Activated CD4-positive, alpha-beta T cell treated with anti-CD3 and anti-CD28 coated beads for 36 hours (primary cell): ENCODE results near the gene DAB1. TPM values are rescaled to one million over a fixed set of nuclear protein-coding genes. Genes with fewer than 3 reads are reported as not detected.

Source experiments
- ATAC-seq: fragments of 200-7000 bp; cut with Tn5 transposase; one replicate; pipeline ENCODE4 v1.10.0; 2021; ENCODE audit warnings: mild to moderate bottlenecking, moderate library complexity
- CTCF ChIA-PET: fragments of 350-600 bp; sonication (Branson Sonifier 250); formaldehyde crosslinking; loops from one replicate; lab custom pipeline; 2021; ENCODE audit warnings: antibody characterized with exemption; lab: Charles Lee
- POLR2A ChIA-PET: fragments of 350-600 bp; sonication (Branson Sonifier 250); formaldehyde crosslinking; loops from one replicate; lab custom pipeline; 2021; ENCODE audit warnings: antibody characterized with exemption, inconsistent platforms; lab: Charles Lee
- DNase-seq: peaks from one replicate; pipeline ENCODE4 v3.0.0-alpha.2; 2020
- H3K27ac Mint-ChIP-seq: one replicate; pipeline ENCODE4 v1.8.0; 2021; ENCODE audit warnings: mixed read lengths
- H3K27me3 Mint-ChIP-seq: one replicate; pipeline ENCODE4 v1.8.0; 2021; ENCODE audit warnings: mixed read lengths
- H3K36me3 Mint-ChIP-seq: one replicate; pipeline ENCODE4 v1.8.0; 2021; ENCODE audit warnings: low read depth, mixed read lengths
- H3K4me1 Mint-ChIP-seq: one replicate; pipeline ENCODE4 v1.8.0; 2021; ENCODE audit warnings: mixed read lengths
- H3K4me3 Mint-ChIP-seq: one replicate; pipeline ENCODE4 v1.8.0; 2021; ENCODE audit warnings: mild to moderate bottlenecking, moderate library complexity, mixed read lengths
- H3K9me3 Mint-ChIP-seq: one replicate; pipeline ENCODE4 v1.8.0; 2021; ENCODE audit warnings: low read depth, mixed read lengths
- intact Hi-C, 2 experiments: fragments of 100-400 bp; cut with DNase I in 1 of 2; cut with micrococcal nuclease in 1 of 2; formaldehyde crosslinking; loops; one replicate each; pipeline versions ENCODE4 v1.14.2 to v1.15.1; 2022 to 2024; cut with DNase I, micrococcal nuclease
- total RNA-seq, 2 experiments: library from RNA; stranded (reverse); gene quantifications; one replicate each; pipeline ENCODE4 v1.2.3, GENCODE V29; 2021

DAB1 gene
- total RNA-seq, 2 experiments from 2014 or later, result 0.11 TPM; not detected in 1

DNA sequence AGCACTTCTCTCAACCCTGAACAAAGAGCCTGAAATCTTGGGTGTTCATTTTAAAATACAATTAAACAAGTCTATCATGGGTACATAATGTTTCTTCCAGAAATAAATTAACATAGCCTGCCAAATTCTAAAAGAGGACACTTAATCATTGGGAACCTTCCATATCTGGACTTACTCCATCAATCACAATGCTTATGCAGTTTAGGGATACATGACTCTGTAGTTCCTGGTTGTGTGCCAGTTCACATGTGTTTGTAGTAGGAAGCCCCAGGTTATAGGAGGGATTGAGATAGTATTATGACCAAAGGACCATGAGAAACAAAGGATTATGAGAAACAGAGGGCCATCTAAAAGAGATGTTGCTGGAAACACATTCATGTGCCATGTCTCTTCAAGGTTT lies 19.1 kb upstream of the DAB1 start:
- DNase-seq (no peak), ATAC-seq (no peak)
- no peaks in the 10 kb centered on the region for H3K9me3 Mint-ChIP-seq
- peaks cover 10% of the 10 kb centered on the region for H3K27me3 Mint-ChIP-seq
- H3K36me3 Mint-ChIP-seq, result no peaks in the 10 kb centered on the region
- H3K4me1 Mint-ChIP-seq, result no peaks in the 10 kb centered on the region
- ChIA-PET CTCF (no interaction called here), POLR2A (no interaction called here)
- H3K27ac Mint-ChIP-seq, result no peak overlapping the region
- H3K4me3 Mint-ChIP-seq, result no peak overlapping the region
- intact Hi-C loops, result no loop called here

DNA sequence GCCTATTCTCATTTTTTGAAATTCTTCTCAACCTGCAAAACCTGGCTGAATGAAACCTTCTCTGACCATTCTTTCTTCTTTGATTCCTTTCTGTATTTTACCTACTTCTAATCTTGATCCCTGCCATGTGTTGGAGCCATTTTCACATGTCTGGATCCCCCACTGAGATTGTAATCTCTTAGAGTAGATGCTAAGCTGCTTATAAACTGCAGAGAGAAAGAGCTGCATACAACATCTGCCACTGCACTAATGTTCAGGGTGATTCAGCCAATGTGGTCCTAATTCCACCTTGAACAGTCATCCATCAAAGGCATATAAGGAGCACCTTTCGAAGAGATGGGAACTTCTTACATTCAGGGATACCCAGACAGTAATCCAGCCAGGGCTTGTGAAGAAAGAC lies 16.2 kb upstream of the DAB1 start:
- Mint-ChIP-seq H3K4me3 (no peak overlapping the region), H3K4me1 (no peaks in the 10 kb centered on the region), H3K9me3 (no peaks in the 10 kb centered on the region), H3K27me3 (peaks cover 13% of the 10 kb centered on the region), H3K27ac (no peak overlapping the region), H3K36me3 (no peaks in the 10 kb centered on the region)
- DNase-seq (no peak), ATAC-seq (no peak)
- POLR2A ChIA-PET, result no interaction called here
- intact Hi-C loops, result no loop called here
- CTCF ChIA-PET, result no interaction called here

DNA sequence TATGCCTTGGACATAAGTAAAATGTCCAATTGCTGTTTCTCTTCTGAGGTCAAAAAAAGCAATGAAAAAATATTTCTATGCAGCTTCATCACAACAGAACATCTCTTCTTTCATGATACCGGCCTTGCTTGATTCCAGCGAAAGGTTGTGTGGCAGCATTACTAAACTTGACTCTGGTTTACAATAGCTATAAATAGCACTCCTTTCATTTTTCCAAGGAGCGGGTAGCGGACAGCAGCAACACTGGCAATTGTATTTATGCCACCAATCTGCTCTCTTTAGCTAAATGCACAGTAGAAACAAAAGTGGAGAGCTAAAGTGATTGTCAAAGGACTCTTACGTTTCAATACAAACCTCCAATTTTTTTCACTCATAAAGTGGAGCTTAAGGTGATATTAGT lies 7.5 kb upstream of the DAB1 start:
- intact Hi-C loops, result no loop called here
- Mint-ChIP-seq H3K9me3 (no peaks in the 10 kb centered on the region), H3K36me3 (no peaks in the 10 kb centered on the region), H3K4me1 (no peaks in the 10 kb centered on the region), H3K27ac (no peak overlapping the region), H3K4me3 (no peak overlapping the region), H3K27me3 (peaks cover 10% of the 10 kb centered on the region)
- ATAC-seq (no peak), DNase-seq (no peak)
- POLR2A ChIA-PET, result no interaction called here
- CTCF ChIA-PET, result no interaction called here

DNA sequence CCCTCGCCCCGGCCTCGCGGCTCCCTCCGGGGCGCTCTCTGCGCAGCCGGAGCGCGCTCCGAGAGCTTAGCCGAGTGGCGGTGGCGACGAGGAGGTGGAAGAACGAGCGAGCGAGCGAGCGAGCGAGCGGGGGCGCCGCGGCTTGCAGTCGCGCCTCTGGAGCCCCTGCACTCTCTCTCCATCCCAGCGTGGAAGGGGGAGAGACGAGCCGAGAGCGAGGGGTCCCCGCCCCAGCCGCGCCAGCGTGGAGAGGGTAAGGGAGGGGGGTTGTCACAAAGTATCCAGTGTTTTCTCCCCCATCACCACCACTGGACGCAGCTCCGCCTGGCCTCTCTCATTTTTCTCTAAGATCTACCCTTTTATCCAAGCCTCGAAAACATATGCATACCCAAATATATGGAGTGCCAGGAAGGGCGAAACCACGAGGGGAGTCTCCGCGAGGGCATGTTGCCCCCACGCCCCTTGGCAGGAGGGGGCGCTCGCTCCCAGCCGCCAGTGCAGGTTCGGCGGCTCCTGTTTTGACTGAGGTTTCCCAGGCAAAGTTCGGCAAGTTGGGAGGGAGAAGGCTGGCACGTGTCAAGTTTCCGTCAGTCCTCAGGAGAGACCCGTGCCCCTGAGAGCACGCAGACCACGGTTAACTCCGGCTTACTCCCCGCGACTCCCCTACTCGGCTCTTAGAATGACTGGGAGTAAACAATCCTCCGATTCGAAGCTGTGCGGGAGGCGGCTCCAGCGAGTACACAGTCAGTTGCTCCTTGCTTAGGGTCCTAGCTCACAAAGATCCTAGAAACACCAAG lies 569 bp upstream of the DAB1 start:
- Mint-ChIP-seq H3K9me3 (no peaks in the 10 kb centered on the region), H3K36me3 (no peaks in the 10 kb centered on the region), H3K4me1 (peaks cover 5% of the 10 kb centered on the region), H3K27ac (no peak overlapping the region), H3K4me3 (peak overlapping the region; percentile 15), H3K27me3 (peaks cover 57% of the 10 kb centered on the region)
- intact Hi-C loops, result no loop called here
- ChIA-PET CTCF (no interaction called here), POLR2A (no interaction called here)
- ATAC-seq (no peak), DNase-seq (peak; percentile 15)

DNA sequence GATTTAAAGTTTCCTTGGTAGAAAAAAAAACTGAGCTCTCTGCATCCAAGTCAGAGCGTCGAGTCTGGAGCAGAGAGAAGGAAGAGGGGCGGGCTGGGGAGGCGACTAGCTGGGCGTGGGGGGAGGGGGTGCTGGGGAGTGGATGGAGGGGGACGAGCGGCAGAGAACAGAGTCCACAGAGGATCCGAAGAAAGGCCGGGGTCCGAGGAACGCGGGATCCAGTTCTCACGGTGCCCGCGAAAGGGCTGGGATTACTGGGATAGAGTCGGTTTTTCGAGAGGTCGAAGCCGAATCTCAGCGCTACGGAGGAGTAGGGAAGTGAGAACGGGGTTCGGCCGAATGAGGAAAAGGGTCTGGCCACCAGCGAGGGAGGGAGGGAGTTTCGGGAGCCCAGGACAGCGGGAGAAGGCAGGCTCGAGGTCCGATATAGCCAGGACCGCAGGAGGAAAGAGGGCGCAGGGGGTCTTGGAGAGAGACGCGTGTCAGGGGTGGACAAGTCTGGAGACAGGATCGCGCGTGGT lies 665 bp downstream of the DAB1 start:
- Mint-ChIP-seq H3K27me3 (peaks cover 57% of the 10 kb centered on the region), H3K27ac (no peak overlapping the region), H3K4me3 (no peak overlapping the region), H3K36me3 (no peaks in the 10 kb centered on the region), H3K4me1 (peaks cover 5% of the 10 kb centered on the region), H3K9me3 (no peaks in the 10 kb centered on the region)
- intact Hi-C loops, result no loop called here
- ATAC-seq (no peak), DNase-seq (no peak)
- ChIA-PET CTCF (no interaction called here), POLR2A (no interaction called here)

DNA sequence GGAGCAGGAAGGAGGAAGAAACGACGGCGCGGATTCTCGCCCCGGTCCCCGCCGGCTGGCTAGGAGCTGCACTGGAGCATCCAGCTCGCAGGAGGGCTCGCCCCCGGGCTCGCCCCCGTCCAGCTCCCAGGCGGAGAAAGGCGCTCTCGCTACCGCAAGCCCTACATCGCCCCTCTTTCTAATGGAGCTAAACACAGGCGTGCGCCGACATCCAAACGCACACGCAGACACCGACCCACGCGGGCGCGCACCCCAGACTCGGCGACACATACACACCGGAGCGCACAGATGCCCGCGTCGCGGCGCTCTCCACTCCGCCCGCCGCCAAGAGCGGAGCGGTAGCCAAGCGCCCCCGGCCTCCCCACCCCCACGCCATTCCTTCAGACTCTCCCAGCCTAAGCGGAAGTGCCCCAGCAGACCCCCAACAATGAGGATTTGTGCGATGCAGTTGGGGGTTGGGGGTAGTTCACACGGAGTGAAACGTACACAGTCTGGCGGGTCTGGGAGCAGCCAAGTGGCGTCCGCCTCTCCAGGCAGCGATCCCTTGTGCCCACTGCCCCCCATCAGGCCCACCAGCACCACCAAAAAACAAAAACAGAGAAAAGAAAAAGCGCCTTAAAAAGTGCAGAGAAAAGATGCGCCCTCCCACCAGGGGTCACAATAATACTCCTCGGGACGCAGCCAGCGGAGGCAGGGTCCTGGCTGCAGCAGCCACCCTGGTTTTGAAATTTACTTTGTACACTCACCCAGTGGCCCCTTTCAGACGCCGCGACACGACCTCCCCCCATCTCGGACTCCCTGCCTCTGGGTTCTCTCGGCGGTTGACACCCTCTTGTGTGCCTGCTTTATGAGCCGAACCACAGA lies 1.4 kb downstream of the DAB1 start:
- Mint-ChIP-seq H3K9me3 (no peaks in the 10 kb centered on the region), H3K4me3 (no peak overlapping the region), H3K27me3 (peaks cover 58% of the 10 kb centered on the region), H3K27ac (no peak overlapping the region), H3K4me1 (peaks cover 5% of the 10 kb centered on the region), H3K36me3 (no peaks in the 10 kb centered on the region)
- intact Hi-C loops, result no loop called here
- no peak for ATAC-seq
- POLR2A ChIA-PET, result no interaction called here
- peak; percentile 7 for DNase-seq
- CTCF ChIA-PET, result no interaction called here

DNA sequence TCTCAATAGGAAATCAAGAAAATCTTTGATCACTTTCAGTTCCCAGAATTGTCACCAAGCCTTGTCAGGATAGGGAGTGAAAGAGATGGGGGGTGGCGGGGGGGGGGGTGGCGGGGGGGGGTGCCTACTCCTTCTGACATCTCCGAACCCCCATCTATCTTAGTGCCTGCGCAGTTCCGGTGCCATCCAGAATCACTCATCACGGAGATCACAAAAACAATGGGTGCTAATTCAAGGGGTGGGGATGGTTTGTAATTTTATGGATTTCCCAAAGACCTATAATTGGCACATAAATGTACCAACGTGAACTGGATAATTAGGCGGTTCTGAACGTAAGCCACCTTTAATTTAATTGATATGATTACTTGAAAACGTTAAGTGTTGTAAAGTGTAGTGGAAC lies 2.1 kb downstream of the DAB1 start:
- H3K36me3 Mint-ChIP-seq, result no peaks in the 10 kb centered on the region
- POLR2A ChIA-PET, result no interaction called here

DNA sequence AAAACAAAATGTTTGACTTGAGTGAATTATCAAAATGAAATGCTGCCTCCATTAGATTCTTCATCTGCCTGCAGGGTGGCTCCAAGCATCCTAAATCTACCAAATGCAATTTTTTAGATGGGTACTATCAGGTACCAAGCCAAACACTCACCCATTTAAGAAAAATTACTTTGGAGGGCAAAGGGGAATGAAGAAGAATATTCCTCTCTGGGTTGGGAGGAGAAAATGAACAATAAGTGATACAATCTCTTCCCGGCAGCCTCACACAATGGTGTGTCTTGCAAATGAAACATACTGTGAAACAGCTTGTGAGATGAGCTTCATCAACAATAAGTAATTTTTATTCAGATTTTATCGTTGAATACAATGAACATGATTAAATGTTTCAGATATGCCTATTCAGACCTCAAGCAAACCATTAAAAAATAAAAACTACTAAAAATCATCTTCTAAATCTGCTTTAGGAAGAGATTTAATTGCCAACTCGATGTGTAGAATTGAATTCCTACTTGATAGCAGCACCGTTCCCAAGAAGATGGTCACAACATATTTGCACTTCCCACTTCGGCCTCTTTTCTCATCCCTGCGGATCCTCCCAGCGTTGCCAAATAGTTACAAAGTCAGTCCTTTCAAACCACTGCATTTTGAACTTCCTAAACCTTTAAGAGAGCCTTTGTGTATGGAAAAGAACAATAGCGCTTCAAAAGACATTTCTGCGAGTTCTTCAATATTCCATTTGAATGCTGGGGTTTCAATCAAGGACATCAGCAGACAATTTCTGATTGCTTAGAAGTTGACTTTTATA lies 2.7 kb downstream of the DAB1 start:
- Mint-ChIP-seq H3K27ac (no peak overlapping the region), H3K36me3 (no peaks in the 10 kb centered on the region), H3K4me3 (no peak overlapping the region), H3K9me3 (no peaks in the 10 kb centered on the region), H3K27me3 (peaks cover 51% of the 10 kb centered on the region), H3K4me1 (peaks cover 5% of the 10 kb centered on the region)
- intact Hi-C loops, result no loop called here
- no peak for DNase-seq
- POLR2A ChIA-PET, result no interaction called here
- ATAC-seq, result no peak
- CTCF ChIA-PET, result no interaction called here

More for the DNA sequence above, 2.1 kb downstream of the DAB1 start:
- Mint-ChIP-seq H3K4me1 (peaks cover 5% of the 10 kb centered on the region), H3K4me3 (no peak overlapping the region), H3K9me3 (no peaks in the 10 kb centered on the region), H3K27me3 (peaks cover 55% of the 10 kb centered on the region), H3K27ac (no peak overlapping the region)
- intact Hi-C loops, result no loop called here
- ATAC-seq (no peak), DNase-seq (no peak)
- CTCF ChIA-PET, result no interaction called here

DNA sequence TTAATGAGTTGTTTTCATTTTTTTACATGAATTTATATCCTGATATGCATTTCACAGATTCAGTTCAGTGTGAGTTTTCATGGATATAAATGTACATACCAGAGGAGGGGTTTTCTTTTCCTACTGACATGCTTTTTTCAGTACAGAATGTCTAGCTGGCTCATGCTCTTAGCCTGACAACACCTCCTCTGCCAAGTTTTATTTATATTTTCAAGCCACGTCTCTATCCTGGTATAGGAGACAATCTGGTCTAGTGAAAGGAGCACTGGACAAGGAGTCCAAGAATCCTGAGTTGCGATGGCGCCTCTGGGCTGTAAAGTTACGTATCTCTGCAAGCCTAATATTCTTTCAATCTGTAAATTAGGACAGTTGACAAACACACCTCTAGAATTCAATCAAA lies 4.9 kb downstream of the DAB1 start:
- no peak for ATAC-seq
- intact Hi-C loops, result no loop called here
- no peak overlapping the region for H3K27ac Mint-ChIP-seq
- peaks cover 36% of the 10 kb centered on the region for H3K27me3 Mint-ChIP-seq
- H3K4me3 Mint-ChIP-seq, result no peak overlapping the region
- H3K4me1 Mint-ChIP-seq, result peaks cover 3% of the 10 kb centered on the region
- no peaks in the 10 kb centered on the region for H3K9me3 Mint-ChIP-seq
- H3K36me3 Mint-ChIP-seq, result no peaks in the 10 kb centered on the region
- POLR2A ChIA-PET, result interaction anchor here (0.6 kb wide), 1 partner anchor 263 kb away, joined by 3 read pairs; no protein-coding TSS in a partner anchor
- CTCF ChIA-PET, result no interaction called here
- no peak for DNase-seq

DNA sequence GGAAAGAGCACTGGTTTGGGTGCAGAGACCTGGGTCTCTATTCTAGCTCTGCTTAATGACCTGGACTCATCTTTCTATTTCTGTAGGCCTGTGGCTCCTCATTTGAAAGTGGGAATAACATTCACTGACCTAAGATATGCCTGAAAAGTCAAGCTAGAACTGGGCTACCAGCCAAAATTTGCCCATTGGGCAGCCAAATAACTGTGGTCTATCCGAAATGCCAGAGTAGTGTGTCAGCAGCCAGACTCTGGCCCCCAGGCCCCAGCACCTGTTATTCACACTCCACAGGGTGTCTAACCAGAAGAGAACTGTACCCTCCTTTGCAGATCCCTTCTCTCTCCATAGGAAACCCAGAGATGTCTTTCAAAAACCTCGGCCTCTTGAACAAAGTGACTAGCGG lies 12.6 kb downstream of the DAB1 start:
- ChIA-PET CTCF (no interaction called here), POLR2A (no interaction called here)
- no peak for DNase-seq
- ATAC-seq, result no peak
- no peaks in the 10 kb centered on the region for H3K36me3 Mint-ChIP-seq
- H3K27me3 Mint-ChIP-seq, result peaks cover 13% of the 10 kb centered on the region
- no peaks in the 10 kb centered on the region for H3K4me1 Mint-ChIP-seq
- H3K9me3 Mint-ChIP-seq, result peaks cover 8% of the 10 kb centered on the region
- intact Hi-C loops, result no loop called here
- no peak overlapping the region for H3K4me3 Mint-ChIP-seq
- H3K27ac Mint-ChIP-seq, result no peak overlapping the region

DNA sequence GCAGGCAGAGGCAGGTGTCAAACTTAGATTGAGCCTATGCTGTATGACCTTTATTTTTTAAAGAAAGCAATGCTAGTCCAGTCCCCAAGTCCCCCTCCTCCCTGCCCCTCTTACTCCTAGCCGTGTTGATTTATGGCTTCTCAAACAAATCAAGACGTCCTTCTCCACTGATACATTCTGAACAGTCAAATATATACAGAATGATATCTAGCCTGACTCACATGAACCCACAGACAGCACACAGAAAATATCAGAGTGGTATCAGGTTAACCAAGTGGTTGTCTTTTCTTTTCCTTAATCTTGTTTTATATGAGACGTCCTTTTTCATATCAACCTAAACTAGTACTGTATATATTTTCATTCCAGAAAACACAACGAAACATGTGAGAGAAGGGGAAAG lies 13.4 kb downstream of the DAB1 start:
- intact Hi-C loops, result no loop called here
- DNase-seq (no peak), ATAC-seq (no peak)
- Mint-ChIP-seq H3K27ac (no peak overlapping the region), H3K4me3 (no peak overlapping the region), H3K4me1 (no peaks in the 10 kb centered on the region), H3K9me3 (peaks cover 8% of the 10 kb centered on the region), H3K27me3 (peaks cover 11% of the 10 kb centered on the region), H3K36me3 (no peaks in the 10 kb centered on the region)
- ChIA-PET POLR2A (no interaction called here), CTCF (no interaction called here)
